ENCODE measurements around the gene ARSG. TPM values are rescaled to one million over a fixed set of nuclear protein-coding genes. Genes with fewer than 3 reads are reported as not detected.
A peak's percentile ranks its signal among the peaks of the same experiment; 100 is the strongest.
"Not testable (repeated sequence)": the region's sequence is repeated elsewhere in the genome, so short reads cannot be mapped to it uniquely, and the experiment has no call there.

The ARSG gene
- total RNA-seq, 2 donors from 2014 or later, result 24.2 to 24.6 TPM

- not testable (repeated sequence) for H3K36me3 Mint-ChIP-seq (ENCODE audit: insufficient read depth in 2 of 2); H3K4me3 Mint-ChIP-seq; H3K27me3 Mint-ChIP-seq (ENCODE audit: low read depth); H3K9me3 Mint-ChIP-seq; H3K27ac Mint-ChIP-seq; DNase-seq
- peaks cover 69% of the 10 kb centered on the region for H3K4me1 Mint-ChIP-seq (ENCODE audit: low read depth)
- peak in 1 of 2 donors; percentile 18 for ATAC-seq (replicated peaks in 1 of 2)
These were observed 63.8 kb downstream of the ARSG start for GRCh38 chr17:68355108-68355507.

DNA sequence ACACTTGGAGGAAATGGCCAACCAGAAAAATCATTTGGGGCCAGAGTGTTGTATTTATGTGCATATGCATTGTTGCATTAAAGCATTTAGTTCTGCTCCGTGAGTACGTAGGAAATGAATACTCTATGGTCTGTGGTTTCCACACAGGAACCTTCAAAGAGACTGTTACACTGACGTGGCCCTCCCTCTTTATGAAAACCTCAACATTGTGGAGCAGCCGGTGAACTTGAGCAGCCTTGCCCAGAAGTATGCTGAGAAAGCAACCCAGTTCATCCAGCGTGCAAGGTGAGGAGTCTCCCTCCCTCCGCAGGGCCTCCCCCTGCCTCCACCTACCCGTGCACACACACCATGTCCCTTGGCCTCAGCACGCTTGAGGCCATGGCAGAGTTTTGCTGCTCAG is 65.2 kb downstream of the ARSG start:
- peak; percentile 97 to 99 for ATAC-seq (replicated peaks in 1 of 2)
- peak overlapping the region; percentile 71 for H3K27ac Mint-ChIP-seq
- H3K4me3 Mint-ChIP-seq, result peak overlapping the region; percentile 73 to 78

GRCh38 chr17:68356949-68357455 is 65.7 kb downstream of the ARSG start:
- H3K4me1 Mint-ChIP-seq (ENCODE audit: low read depth), result peaks cover 54% of the 10 kb centered on the region
- peak overlapping the region; percentile 73 to 78 for H3K4me3 Mint-ChIP-seq
- H3K27me3 Mint-ChIP-seq (ENCODE audit: low read depth), result no peaks in the 10 kb centered on the region
- no peak overlapping the region for H3K27ac Mint-ChIP-seq
- DNase-seq, result no peak
- no peaks in the 10 kb centered on the region for H3K9me3 Mint-ChIP-seq
- peak; percentile 27 to 28 for ATAC-seq (replicated peaks in 1 of 2)
- peaks cover 3 to 4% of the 10 kb centered on the region in 2 donors for H3K36me3 Mint-ChIP-seq (ENCODE audit: insufficient read depth in 2 of 2)

More for the DNA sequence above, 65.2 kb downstream of the ARSG start:
- Mint-ChIP-seq H3K4me1 (ENCODE audit: low read depth) (peaks cover 59% of the 10 kb centered on the region), H3K9me3 (no peaks in the 10 kb centered on the region), H3K27me3 (ENCODE audit: low read depth) (no peaks in the 10 kb centered on the region), H3K36me3 (ENCODE audit: insufficient read depth in 2 of 2) (peaks cover 4 to 7% of the 10 kb centered on the region in 2 donors)
- DNase-seq, result peak; percentile 78

- Mint-ChIP-seq H3K27ac (no peak overlapping the region), H3K9me3 (no peaks in the 10 kb centered on the region), H3K36me3 (ENCODE audit: insufficient read depth in 2 of 2) (peaks cover 3 to 4% of the 10 kb centered on the region in 2 donors), H3K4me3 (peak overlapping the region in 1 of 2 donors; percentile 73), H3K27me3 (ENCODE audit: low read depth) (no peaks in the 10 kb centered on the region), H3K4me1 (ENCODE audit: low read depth) (peaks cover 45% of the 10 kb centered on the region)
- ATAC-seq (replicated peaks in 1 of 2) (no peak), DNase-seq (no peak)
These were observed 66.6 kb downstream of the ARSG start for GRCh38 chr17:68357886-68358285.

GRCh38 chr17:68359791-68360535 is 68.7 kb downstream of the ARSG start:
- H3K36me3 Mint-ChIP-seq (ENCODE audit: insufficient read depth in 2 of 2), result peaks cover 3 to 4% of the 10 kb centered on the region in 2 donors
- ATAC-seq (replicated peaks in 1 of 2) (no peak), DNase-seq (no peak)
- no peak overlapping the region for H3K27ac Mint-ChIP-seq
- no peaks in the 10 kb centered on the region for H3K27me3 Mint-ChIP-seq (ENCODE audit: low read depth)
- H3K9me3 Mint-ChIP-seq, result no peaks in the 10 kb centered on the region
- no peak overlapping the region for H3K4me3 Mint-ChIP-seq
- peaks cover 37% of the 10 kb centered on the region for H3K4me1 Mint-ChIP-seq (ENCODE audit: low read depth)

DNA sequence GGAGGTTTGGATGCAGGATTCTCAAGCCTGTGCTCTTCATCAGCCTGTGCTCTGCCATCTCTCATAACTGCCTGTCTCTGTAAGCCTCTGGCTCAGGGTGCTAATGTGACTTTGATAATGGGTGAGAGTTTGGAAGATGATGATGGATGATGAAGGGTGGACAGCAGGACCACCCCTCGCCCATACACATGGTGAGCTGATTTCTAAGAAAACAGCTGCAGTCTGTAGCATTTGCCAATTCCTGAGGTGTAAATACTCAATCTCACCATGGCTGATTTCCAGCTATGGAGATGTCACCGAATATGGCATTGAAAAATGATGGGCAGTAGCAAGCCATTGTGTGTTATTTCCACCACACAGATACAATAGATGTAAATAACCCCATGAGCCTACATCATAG is 74.2 kb downstream of the ARSG start:
- H3K4me3 Mint-ChIP-seq, result no peak overlapping the region
- no peaks in the 10 kb centered on the region for H3K9me3 Mint-ChIP-seq
- DNase-seq (no peak), ATAC-seq (replicated peaks in 1 of 2) (no peak)
- no peak overlapping the region for H3K27ac Mint-ChIP-seq
- peaks cover 0 to 4% of the 10 kb centered on the region in 2 donors for H3K36me3 Mint-ChIP-seq (ENCODE audit: insufficient read depth in 2 of 2)
- H3K27me3 Mint-ChIP-seq (ENCODE audit: low read depth), result no peaks in the 10 kb centered on the region
- H3K4me1 Mint-ChIP-seq (ENCODE audit: low read depth), result no peaks in the 10 kb centered on the region

DNA sequence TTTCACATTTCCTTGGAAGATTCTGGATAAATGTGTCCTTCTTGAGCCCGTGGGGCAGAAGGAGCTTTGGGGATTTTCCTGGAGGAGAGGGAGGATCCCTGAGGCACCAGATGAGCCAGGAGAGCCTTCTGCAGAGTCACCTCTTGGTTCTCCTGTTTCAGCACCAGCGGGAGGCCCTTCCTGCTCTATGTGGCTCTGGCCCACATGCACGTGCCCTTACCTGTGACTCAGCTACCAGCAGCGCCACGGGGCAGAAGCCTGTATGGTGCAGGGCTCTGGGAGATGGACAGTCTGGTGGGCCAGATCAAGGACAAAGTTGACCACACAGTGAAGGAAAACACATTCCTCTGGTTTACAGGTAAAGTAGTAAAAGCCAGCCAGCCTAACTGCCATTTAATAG is 77.1 kb downstream of the ARSG start:
- DNase-seq (no peak), ATAC-seq (replicated peaks in 1 of 2) (no peak)
- H3K4me3 Mint-ChIP-seq, result no peak overlapping the region
- no peaks in the 10 kb centered on the region for H3K9me3 Mint-ChIP-seq
- peaks cover 5 to 6% of the 10 kb centered on the region in 2 donors for H3K36me3 Mint-ChIP-seq (ENCODE audit: insufficient read depth in 2 of 2)
- peaks cover 5% of the 10 kb centered on the region for H3K4me1 Mint-ChIP-seq (ENCODE audit: low read depth)
- H3K27me3 Mint-ChIP-seq (ENCODE audit: low read depth), result no peaks in the 10 kb centered on the region
- no peak overlapping the region for H3K27ac Mint-ChIP-seq

- Mint-ChIP-seq H3K9me3 (no peaks in the 10 kb centered on the region), H3K4me3 (no peak overlapping the region), H3K27ac (no peak overlapping the region), H3K4me1 (ENCODE audit: low read depth) (peaks cover 5% of the 10 kb centered on the region), H3K36me3 (ENCODE audit: insufficient read depth in 2 of 2) (peaks cover 2 to 5% of the 10 kb centered on the region in 2 donors), H3K27me3 (ENCODE audit: low read depth) (no peaks in the 10 kb centered on the region)
- DNase-seq (no peak), ATAC-seq (replicated peaks in 1 of 2) (no peak)
These were observed 84.3 kb downstream of the ARSG start for GRCh38 chr17:68375566-68375965.

- peaks cover 11% of the 10 kb centered on the region for H3K4me1 Mint-ChIP-seq (ENCODE audit: low read depth)
- H3K9me3 Mint-ChIP-seq; H3K4me3 Mint-ChIP-seq; H3K27ac Mint-ChIP-seq; DNase-seq; H3K27me3 Mint-ChIP-seq (ENCODE audit: low read depth); ATAC-seq (replicated peaks in 1 of 2); H3K36me3 Mint-ChIP-seq (ENCODE audit: insufficient read depth in 2 of 2): not testable (repeated sequence)
These were observed 84.9 kb downstream of the ARSG start for GRCh38 chr17:68376178-68376577.

DNA sequence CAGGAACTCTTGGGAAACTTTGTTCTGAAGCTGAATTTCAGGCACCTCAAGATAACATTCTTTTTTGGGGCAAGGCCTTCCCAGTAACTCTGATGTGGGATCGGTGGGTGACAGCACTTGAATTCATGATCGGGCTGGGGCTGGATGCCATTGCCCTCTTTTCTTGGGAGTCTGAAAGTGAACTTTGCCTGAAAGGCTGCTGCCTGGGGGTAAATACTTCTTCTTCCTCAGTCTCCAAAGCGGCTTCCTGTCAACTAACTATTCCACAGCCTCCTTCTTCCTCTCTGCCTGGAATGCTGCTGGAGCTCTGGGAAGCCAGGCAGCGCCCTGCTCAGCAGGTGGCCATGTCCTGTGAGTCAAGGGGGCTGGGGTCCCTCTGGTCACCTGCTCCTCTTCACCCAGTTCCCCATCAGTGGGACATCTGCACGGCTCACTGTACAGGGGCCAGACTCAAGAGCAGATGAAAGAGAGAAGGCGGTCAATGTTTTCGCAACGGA is 86.5 kb downstream of the ARSG start:
- Mint-ChIP-seq H3K4me1 (ENCODE audit: low read depth) (peaks cover 7% of the 10 kb centered on the region), H3K9me3 (no peaks in the 10 kb centered on the region), H3K27me3 (ENCODE audit: low read depth) (no peaks in the 10 kb centered on the region), H3K36me3 (ENCODE audit: insufficient read depth in 2 of 2) (no peaks in the 10 kb centered on the region), H3K27ac (no peak overlapping the region), H3K4me3 (no peak overlapping the region)
- no peak for DNase-seq
- no peak for ATAC-seq (replicated peaks in 1 of 2)

GRCh38 chr17:68378268-68379176 is 87.2 kb downstream of the ARSG start:
- Mint-ChIP-seq H3K4me3 (no peak overlapping the region), H3K4me1 (ENCODE audit: low read depth) (peaks cover 13% of the 10 kb centered on the region), H3K27ac (no peak overlapping the region), H3K9me3 (no peaks in the 10 kb centered on the region), H3K27me3 (ENCODE audit: low read depth) (no peaks in the 10 kb centered on the region), H3K36me3 (ENCODE audit: insufficient read depth in 2 of 2) (no peaks in the 10 kb centered on the region)
- DNase-seq, result no peak
- ATAC-seq (replicated peaks in 1 of 2), result no peak

DNA sequence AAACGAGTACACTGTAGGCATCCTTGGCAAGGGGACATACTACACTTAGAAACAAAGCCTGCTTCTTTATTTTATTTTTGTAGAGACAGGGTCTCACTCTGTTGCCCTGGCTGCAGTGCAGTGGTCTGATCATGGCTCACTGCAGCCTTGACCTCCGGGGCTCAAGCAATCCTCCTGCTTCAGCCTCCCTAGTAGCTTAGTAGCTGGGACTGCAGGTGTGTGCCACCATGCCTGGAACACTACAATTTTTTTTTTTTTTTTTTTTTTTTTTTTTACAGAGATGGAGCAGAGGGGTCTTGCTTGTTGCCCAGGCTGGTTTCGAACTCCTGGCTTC is 87.8 kb downstream of the ARSG start:
- ATAC-seq (replicated peaks in 1 of 2) (no peak), DNase-seq (no peak)
- Mint-ChIP-seq H3K4me3 (no peak overlapping the region), H3K4me1 (ENCODE audit: low read depth) (peaks cover 20% of the 10 kb centered on the region), H3K36me3 (ENCODE audit: insufficient read depth in 2 of 2) (no peaks in the 10 kb centered on the region), H3K9me3 (no peaks in the 10 kb centered on the region), H3K27ac (no peak overlapping the region), H3K27me3 (ENCODE audit: low read depth) (no peaks in the 10 kb centered on the region)
